SH-SY5Y (cell line): ENCODE measurements around the gene LITAFD.

Source experiments
- GATA2 ChIP-seq: IDR thresholded peaks from 2 replicates; pipeline ENCODE4 v1.6.1; 2011; ENCODE audit warnings: mild to moderate bottlenecking, low read depth, low read length
- GATA3 ChIP-seq: IDR thresholded peaks from 2 replicates; pipeline ENCODE4 v1.6.1; 2011; ENCODE audit warnings: low read depth, mild to moderate bottlenecking, low read length, moderate library complexity

- no peak for TF ChIP-seq GATA2
- TF ChIP-seq GATA3: no peak
Observed at GRCh38 chr16:8872071-8872470, 10.1 kb upstream of the LITAFD start.
